GM19193 (cell line): Measurements from ENCODE around the gene SHANK3.

Source experiments
- POLR2A ChIP-seq: IDR thresholded peaks from 4 replicates; pipeline ENCODE4 v1.6.1; 2011; ENCODE audit not compliant: insufficient read depth, insufficient read length; ENCODE audit errors: extremely low read depth

SHANK3 gene

DNA sequence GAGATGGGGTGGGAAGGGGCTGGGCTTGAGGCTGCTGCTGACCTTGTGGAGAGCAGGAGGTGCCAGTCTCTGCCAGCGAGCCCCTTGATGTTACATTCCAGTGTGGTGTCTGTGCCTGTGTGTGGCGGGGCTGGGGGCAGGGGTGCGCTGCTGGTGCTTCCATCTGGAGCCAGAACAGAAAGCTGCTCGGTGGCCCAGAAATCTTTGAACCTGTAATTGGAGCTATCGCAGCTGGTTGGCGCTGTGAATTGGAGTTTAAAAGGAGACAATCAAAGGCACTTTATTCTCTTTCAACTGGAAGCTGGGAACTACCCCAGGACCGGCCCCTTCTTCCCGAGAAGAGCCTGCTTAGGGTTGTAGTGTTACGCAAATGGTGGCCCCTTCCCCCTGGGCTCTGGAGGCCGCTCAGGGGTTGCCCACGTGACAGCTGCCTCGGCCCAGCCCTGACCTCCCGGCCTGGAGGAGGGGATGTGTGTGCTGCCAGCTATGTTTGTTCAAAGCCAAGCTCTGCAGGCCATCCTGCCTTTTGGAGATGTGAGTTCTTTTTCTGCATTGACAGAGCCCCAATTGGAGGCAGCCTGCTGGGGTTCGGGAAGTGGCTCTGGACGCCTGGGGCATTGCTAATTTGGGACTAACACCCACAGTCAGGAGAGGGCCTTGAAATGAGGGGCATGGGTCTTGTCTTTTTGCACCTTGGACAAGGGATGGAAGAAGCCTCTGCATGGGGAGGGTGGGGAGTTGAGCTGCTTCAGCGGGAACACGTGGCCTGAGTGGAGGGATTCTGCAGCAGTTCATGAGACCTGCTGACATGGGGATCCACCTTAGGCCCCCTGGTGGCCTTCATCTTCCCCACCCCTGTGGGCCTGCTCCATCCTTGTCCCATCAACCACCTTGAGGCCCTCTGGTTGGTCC lies 30.7 kb upstream of the SHANK3 start:
- TF ChIP-seq POLR2A, result no peak

DNA sequence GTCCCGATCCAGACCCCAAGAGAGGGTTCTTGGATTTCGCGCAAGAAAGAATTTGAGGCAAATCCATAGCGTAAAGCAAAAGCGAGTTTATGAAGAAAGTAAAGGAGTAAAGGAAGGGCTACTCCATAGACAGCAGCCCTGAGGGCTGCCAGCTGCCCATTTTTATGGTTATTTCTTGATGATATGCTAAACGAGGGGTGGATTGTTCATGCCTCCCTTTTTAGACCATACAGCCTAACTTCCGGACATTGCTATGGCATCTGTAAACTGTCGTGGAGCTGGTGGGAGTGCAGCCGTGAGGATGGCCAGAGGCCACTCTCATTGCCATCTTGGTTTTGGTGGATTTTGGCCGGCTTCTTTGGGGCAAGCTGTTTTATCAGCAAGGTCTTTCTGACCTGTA lies 19.4 kb upstream of the SHANK3 start:
- no peak for TF ChIP-seq POLR2A

DNA sequence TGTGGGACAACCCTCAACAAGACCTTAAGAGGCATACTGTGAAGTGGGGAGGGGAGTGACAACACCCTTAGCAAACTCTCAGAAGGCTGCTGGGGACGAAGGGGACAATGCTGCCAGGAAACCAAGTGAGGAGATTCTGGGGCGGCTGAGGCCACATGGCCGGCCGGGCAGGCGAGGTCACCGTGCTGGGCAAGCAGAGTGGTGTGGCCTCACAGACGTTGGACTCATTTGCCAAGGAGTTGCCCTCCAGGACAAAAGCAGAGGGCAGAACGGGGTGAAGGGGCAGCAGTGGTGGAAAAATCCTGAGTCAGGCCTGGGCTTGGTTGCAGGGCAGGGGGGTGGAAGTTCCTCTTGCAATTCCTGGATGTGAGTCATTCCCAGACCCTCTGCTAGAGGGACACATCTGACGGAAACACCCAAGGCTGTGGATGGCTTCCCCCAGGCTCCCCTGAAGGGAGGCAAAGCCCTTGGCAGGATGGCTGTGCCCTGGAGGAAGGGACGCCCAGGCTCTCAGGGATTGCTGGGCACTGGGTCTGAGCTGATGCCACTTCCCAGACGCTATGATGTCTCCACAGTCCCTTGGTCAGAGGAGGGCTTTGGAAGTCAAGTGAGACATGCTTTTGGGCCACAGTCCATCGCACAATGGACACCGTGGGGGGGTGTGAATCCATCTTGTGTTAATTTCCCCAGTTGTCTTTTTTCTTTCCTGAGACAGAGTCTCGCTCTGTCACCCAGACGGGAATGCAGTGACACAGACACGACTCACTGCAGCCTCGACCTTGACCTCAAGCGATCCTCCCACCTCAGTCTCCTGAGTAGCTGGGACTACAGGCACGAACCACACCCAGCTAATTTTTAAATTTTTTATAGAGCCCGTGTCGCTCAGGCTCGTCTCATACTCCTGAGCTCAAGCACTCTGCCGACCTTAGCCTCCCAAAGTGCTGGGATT lies 16.2 kb upstream of the SHANK3 start:
- TF ChIP-seq POLR2A, result no peak

DNA sequence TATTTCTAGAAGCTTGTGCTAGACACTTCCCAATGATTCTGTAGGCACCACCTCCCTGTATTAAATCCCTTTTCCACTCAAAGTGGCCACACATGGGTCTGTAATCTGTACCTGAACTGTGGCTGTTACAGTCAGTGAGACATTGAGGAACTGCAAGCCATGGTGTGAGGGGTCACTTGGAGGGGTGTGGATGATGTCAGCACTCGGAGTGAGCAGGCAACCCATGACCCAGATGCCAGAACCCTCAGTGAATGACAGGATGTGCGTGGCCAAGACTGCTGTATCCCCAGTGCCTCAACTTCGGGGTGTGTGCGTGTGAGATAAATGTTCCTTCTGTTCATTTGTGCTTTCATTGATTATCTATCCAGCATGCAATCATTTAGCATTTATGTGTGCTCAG lies 14.7 kb upstream of the SHANK3 start:
- TF ChIP-seq POLR2A, result no peak

DNA sequence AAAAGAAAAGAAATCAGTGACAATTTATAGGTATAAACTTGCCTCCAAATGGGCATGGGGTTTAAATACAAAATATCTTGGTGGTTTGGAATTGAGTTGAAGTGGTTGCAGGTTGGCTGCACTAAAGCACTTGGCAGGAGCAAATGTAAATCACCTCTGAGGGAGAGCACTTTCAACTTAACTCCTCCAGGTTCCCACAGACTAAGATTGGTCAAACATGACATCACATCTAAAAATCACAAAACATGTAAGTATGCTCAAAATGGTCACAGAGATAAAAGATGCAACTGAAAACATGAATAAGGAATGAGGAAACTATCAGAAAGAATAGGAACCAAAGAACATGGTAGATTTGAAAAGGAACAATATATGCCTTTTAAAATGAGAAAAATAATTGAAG lies 12.3 kb upstream of the SHANK3 start:
- no peak for TF ChIP-seq POLR2A

DNA sequence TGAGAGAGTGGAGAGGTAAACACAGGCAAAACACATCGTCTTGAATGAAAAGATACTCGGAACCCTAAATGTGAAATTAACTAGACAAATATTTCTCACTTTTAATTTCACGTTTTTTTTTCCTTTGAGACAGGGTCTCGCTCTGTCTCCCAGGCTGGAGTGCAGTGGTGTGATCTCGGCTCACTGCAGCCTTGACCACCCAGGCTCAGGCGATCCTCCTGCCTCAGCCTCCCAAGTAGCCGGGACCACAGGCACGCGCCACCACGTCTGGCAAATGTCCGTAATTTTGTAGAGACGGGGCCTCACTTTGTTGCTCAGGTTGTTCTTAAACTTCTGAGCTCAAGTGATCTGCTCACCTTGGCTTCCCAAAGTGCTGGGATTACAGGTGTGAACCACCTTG lies 7.4 kb upstream of the SHANK3 start:
- TF ChIP-seq POLR2A, result no peak

DNA sequence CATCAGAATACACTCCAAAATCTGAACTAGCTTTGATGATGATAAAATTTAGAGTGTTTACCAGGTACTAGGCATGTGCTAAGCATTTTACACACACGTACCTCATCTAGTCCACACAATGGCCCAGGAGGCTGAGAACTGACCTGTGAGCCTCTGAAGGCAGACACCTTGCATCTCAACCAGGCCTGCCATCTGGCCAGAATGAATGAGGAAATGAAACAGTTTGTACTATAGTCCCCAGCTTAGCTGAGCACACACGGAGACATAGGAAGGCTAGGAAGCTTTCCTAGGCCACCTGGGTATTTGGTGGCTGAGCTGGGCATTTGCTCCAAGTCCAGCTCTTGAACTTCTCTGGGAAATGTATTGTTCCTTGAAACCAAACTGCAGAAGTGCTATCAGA lies 6.9 kb upstream of the SHANK3 start:
- no peak for TF ChIP-seq POLR2A

DNA sequence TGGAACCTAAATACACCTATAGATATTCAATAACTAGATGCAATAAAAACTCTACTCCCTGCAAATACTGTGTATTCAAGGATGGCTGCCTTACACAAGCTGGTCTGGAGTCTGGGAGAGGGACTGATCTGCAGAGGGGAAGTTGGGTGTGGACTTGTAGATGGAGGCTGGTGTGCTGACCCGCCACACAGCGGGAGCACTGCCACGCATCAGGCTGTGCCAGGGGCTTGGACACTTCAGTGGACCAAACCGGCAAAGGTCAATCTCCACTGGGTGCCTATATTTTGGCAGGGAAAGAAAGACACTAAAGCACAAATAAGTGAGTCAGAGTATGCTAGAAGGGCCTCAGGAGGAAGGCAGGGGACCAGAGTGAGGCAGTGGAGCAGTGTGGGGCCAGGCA lies 2.1 kb upstream of the SHANK3 start:
- TF ChIP-seq POLR2A, result no peak

DNA sequence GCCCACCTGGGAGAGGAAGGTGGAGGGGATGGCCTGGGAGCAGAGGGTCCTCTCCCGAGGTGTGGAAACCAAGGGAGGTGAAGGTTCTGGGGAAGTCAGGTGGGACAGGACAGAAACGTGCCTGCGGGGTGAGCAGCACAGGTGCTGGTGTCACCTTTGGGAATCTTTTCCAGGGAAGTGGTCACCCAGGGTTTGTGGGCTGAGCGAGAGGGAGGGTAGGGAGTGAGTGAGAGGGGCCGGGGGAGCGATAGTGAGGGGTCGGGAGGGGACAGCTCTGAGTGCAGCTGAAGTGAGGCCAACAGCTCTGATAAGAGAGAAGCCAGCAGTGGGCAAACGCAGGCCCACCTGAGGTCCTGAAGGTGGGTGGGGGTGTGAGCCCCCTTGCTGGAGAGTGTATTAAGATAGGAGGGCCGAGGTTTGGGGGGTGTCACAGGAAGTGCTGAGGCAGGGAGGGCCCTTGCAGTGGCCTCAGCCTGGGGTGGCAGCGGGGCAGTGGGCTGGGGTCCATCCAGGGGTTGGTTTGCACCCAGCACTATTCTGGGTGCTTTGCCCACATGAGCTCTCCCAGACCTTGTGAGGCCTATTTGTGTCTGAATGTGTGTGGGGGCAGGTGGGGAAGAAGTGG lies 1.6 kb upstream of the SHANK3 start:
- no peak for TF ChIP-seq POLR2A

DNA sequence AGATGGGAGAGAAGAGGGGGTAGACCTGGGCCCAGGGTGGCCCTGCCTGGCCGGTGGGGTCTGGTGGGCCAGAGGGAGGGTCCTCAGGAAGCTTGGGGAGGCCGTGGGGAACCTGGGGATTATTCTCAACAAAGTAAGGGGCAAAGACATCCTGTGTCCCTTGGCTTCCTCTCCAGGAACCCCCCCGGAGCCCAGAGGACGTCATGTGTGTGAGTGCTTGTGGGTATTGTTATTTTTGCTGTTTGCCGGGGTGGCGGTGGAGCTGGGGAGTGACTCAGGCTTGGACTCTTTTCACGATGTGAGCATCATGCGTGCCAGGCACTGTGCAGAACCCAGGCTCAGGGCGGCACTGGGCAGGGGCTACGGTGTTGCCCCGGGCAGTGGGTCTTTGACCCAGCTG lies 982 bp upstream of the SHANK3 start:
- TF ChIP-seq POLR2A, result no peak

DNA sequence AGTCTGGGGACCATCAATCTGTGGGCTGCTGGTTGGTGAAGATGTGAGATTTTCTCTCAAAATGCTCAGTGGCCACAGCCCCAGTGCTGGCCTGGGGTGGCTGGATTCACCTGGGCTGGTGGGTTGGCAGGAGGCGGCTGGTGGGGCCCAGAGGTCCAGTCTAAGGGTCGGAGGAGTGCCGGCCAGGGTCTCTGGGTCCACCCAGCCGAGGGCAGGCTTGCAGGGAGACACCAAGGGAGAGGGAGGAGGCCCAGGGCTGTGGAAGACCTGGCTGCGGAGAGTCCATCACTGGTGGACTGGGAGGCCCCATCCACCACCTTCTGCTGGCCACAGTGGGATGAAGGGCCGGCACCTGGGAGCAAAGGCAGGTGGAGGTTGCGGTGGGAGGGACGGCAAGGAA lies 582 bp upstream of the SHANK3 start:
- no peak for TF ChIP-seq POLR2A

DNA sequence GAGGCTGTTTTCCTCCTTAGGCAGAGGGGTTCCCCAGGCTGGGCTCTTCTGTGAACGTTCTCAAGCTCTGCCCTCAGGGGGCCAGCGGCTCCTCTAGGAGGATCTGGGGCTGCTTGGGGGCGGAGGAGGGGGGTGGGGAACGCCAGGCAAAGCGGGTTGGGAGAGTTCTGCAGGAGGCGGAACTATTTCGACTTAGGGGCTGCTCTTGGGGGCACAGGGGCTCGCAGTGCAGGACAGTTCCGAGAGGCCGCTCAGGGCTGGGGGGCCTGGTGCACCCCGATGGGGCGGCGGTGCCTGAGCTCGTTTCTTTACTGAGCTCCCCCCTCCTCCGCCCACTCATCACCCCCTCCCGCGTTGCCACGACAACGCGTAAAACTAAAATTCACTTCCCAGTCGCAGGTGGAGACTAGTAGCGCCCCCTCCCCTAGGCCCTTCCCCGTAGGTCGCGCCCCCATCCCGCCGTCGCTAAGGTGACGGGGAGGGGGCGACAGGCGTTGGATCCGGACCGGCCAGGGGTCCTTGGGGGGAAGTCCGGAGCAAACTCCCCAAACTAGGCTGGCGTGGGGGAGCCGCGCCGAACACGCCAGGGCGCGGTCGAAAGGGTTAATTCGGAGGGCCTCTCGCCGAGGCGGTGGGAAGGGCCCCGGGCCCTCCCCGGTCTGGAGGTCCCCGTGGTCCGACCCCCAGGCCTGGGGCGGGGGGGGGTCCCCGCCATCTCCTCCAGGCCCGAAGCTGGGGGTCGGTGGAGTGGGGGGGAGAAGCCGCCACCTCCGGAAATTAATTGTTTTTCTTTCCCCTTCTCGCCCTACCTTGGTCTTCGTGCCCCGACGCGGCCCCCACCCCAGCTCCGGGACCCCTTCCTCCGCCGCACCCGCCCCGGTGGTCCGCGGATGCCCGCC lies 857 bp downstream of the SHANK3 start:
- no peak for TF ChIP-seq POLR2A

DNA sequence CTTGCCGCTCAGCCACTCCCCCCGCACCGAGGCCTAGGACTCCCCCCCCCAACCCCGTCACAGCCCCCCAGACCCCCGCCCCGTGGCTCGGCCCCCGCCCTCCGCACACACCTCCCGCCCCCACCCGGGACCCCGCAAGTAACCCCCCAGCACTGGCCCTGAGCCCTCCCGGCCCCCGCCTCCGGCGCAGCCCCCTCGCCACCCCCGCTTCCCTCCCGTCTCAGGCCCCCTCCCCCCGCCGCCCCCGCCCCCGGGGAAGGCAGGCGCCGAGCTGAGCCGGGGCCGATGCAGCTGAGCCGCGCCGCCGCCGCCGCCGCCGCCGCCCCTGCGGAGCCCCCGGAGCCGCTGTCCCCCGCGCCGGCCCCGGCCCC lies 1.5 kb downstream of the SHANK3 start:
- TF ChIP-seq POLR2A, result no peak
